ENCODE measurements around the gene NKX2-4.

NKX2-4 gene

GRCh38 chr20:21352703-21353102 lies 44.6 kb downstream of the NKX2-4 start:
- Histone ChIP-seq H3K27me3 (no peaks in the 10 kb centered on the region), H3K4me3 (ENCODE audit: low read depth, low read length) (no peak overlapping the region), H3K36me3 (peaks cover 42% of the 10 kb centered on the region), H3K9me3 (no peaks in the 10 kb centered on the region), H3K4me1 (no peaks in the 10 kb centered on the region)
- TF ChIP-seq, protein P1, sequence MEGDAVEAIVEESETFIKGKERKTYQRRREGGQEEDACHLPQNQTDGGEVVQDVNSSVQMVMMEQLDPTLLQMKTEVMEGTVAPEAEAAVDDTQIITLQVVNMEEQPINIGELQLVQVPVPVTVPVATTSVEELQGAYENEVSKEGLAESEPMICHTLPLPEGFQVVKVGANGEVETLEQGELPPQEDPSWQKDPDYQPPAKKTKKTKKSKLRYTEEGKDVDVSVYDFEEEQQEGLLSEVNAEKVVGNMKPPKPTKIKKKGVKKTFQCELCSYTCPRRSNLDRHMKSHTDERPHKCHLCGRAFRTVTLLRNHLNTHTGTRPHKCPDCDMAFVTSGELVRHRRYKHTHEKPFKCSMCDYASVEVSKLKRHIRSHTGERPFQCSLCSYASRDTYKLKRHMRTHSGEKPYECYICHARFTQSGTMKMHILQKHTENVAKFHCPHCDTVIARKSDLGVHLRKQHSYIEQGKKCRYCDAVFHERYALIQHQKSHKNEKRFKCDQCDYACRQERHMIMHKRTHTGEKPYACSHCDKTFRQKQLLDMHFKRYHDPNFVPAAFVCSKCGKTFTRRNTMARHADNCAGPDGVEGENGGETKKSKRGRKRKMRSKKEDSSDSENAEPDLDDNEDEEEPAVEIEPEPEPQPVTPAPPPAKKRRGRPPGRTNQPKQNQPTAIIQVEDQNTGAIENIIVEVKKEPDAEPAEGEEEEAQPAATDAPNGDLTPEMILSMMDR (IDR thresholded peaks at IDR 0.05; ENCODE audit: low read depth, low read length): no peak
- no peak for DNase-seq
